ENCODE data around the gene KRTAP19-8.

The KRTAP19-8 gene

GRCh38 chr21:31038376-31038775 is at the start of gene KRTAP19-8:
Gene KRTAP19-8 (minus strand): TSS chr21:31038476. CDS start chr21:31038443, 33 bp downstream.
- no peak for DNase-seq

DNA sequence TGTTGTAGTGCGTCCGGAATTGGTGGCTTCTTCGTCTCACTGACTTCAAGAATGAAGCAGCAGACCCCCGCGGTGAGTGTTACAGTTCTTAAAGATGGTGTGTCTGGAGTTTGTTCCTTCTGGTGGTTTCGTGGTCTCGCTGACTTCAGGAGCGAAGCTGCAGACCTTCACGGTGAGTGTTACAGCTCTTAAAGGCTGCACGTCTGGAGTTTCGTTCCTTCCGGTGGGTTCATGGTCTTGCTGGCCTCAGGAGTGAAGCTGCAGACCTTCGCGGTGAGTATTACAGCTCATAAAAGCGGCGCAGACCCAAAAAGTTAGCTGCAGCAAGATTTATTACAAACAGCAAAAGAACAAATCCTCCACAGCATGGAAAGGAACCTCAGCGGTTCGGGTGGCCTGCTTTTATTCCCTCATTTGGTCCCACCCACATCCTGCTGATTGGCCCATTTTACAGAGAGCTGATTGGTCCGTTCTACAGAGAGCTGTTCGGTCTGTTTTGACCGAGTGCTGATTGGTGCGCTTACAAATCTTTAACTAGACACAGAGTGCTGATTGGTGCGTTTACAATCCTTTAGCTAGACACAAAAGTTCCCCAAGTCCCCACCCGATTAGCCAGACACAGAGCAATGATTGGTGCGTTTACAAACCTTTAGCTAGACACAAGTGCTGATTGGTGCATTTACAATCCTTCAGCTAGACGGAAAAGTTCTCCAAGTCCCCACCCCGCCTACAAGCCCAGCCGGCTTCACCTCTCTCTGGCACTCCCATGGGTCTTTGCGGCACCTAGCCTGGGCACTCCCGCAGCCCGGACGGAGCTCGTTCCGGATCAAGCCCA is 49.6 kb upstream of the KRTAP19-8 start:
- no peak for DNase-seq

DNA sequence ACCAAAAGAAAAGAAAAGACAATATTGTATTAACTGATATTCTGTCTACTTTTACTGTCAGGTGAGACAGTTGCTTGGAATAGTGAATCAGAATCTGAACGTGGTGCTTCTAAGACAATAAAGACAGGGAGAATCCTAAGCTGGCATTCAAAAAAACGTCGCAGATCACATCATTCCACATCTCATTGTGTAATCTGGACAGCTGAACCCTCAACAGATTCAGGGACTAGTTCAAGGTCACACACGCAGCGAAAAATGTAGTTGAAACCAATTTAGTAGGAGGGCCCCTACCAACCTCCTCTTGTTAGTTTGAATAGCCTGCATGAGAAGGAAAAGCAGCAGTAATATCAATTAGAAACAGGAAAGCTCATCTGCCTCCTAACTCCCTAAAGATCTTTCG is 46.4 kb upstream of the KRTAP19-8 start:
- no peak for DNase-seq

- DNase-seq, result no peak
These were observed 40.5 kb upstream of the KRTAP19-8 start for GRCh38 chr21:31078796-31079195.

DNA sequence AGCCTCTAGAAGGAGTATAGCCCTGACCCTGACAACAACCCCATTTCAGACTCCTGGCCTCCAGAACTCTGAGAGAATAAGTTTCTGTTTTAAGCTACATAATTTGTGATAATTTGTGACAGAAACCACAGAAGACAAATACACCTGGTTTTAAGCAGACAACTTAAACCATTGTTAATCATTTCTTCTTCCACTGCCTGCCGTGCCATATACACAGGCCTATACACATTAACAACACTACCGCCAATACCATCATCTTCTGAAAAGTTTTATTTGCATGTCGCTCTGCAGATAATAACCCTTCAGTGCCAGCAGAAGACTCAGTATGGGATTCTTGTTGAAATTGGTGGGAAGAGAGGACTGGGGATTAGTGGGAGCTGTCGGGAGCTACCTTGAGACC is 39.9 kb upstream of the KRTAP19-8 start:
- no peak for DNase-seq

DNA sequence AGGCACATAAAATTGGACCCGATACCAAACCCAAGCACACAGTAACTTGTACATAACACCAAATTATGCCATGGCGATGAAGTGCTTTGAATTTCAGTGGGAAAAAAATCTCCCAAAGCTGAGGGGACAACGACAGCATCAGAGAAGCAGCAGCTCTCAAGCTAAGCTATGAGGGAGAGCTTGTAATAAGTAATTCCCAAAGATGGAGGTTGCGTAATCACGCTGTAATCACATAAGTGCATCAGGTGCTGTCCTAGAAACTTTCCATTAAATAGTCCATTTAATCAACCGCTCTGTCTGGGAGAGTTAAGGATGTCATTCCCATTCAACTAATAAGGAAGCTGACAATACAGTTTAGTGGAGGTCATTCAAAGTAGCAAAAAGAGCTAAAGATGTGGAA is 37.6 kb upstream of the KRTAP19-8 start:
- DNase-seq, result no peak

DNA sequence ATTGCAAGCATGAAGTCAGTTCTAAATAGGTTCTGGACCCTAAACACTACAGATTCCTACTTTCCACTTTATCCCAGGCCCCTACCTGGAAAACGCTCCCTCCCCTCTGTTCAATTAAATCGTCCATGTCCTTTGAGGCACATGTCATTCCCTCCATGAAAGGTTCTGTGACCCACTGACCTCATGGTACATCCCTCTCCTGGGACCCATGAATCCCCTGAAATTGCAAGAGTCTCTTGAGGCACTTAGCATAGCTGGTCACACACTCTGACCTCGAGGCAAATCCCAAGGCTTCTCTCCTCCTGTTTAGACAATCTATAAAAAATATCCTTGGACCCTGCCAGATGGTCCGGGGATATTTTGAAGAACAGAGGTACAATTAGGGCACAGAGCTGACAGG is 34.3 kb upstream of the KRTAP19-8 start:
- no peak for DNase-seq

- no peak for DNase-seq
These were observed 26.5 kb upstream of the KRTAP19-8 start for GRCh38 chr21:31064803-31065202.

DNA sequence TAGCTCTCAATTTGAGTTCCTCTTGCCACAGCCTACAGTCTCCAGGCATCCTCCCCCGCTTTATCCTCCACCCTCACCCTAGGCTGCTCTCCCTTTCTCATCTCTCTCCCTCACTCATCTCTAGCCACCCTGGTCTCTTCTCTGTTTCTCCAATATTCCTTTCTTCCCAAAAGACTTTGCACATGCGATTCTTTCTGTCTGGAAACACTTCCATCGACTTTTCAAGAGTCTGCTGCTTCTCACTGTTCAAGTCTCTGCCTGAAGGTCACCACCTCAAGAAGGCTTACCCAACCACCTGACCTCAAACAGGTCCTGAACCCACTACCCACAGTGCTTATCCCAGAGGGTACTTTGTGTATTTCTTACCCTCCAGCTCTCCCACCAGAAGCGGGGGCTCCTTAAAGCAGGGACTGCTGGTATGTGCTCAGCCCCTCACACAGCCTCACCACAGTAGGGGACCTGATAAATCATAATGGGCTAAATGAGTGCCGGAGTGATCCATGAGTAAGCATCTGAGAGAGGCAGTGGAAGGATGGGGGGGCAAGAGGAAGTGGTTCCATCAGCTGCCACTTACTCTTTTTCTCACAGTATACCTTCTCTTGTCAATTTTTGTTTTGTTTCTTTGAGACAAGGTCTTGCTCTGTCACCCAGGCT is 14.3 kb upstream of the KRTAP19-8 start:
- no peak for DNase-seq

- no peak for DNase-seq
These were observed 12.4 kb upstream of the KRTAP19-8 start for GRCh38 chr21:31050577-31051157.

- no peak for DNase-seq
These were observed 7.6 kb upstream of the KRTAP19-8 start for GRCh38 chr21:31045841-31046240.

DNA sequence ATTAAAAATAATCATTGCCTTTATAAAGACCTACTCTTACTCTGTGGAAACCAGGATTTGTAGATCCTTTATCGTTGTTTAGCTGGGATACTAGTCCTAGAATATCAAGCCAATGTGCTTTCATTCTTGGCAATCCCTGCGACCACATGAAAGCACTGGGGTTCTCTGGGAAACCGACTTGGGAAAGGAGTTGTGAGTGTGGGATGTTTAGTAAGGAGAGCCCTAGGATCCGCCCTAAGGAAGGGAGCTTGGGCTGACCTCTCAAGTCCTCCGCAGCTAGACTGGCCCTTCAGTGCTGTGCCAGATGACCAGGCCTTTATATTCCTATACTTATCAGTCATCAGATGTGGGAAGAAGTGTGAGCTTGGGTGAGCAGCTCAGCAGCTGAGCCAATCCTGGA is 5.2 kb upstream of the KRTAP19-8 start:
- no peak for DNase-seq

GRCh38 chr21:31042080-31042464 is 3.8 kb upstream of the KRTAP19-8 start:
- no peak for DNase-seq

GRCh38 chr21:31041295-31042079 is 3.2 kb upstream of the KRTAP19-8 start:
- DNase-seq, result no peak

DNA sequence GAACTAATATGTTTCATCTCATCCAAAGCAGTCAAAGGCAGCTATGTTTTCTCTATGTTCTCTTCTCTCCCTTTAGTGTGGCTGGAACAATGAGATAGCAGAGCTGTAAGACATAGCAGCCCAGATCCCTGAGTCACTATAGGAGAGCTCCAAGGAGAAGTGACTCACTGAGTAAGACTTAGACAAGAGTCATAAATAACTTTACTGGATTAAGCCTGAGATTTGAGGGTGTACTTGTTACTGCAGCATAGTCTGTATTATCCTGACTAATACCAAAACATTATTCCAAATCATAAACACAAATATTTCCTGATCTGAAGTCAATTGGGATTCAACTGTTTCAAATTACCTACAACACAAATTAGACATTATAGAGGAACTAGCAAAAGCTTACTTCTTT is 3.9 kb downstream of the KRTAP19-8 start:
- no peak for DNase-seq

- DNase-seq, result no peak
These were observed 7.7 kb downstream of the KRTAP19-8 start for GRCh38 chr21:31030367-31031106.

GRCh38 chr21:31023680-31024079 is 14.6 kb downstream of the KRTAP19-8 start:
- no peak for DNase-seq

DNA sequence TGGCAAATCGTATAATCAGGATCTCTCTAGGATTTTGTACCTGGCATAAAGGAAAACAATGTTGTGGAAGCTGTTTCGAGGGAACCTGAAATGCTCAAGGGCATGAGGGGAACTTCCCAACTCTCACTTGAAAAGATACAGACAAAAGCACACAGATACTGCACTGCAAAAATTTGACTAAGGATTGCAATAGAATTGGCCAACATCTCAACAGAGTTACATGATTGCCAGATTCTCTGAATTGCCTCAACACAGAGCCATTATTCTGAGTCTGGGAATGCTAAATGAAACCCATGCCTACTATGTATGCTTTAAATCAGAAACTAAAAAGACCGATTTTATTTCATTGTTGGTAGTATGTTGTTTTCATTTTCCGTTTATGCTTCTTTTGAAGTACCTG is 16.0 kb downstream of the KRTAP19-8 start:
- no peak for DNase-seq

- no peak for DNase-seq
These were observed 20.0 kb downstream of the KRTAP19-8 start for GRCh38 chr21:31018232-31018631.

- no peak for DNase-seq
These were observed 23.4 kb downstream of the KRTAP19-8 start for GRCh38 chr21:31014891-31015290.

GRCh38 chr21:31012133-31013089 is 25.9 kb downstream of the KRTAP19-8 start:
- no peak for DNase-seq

All from NCI-H2081 (cell line).